WTC11 (cell line): Measurements from ENCODE around the gene ENTPD1.

ENCODE experiments used
- CREB1 ChIP-seq: sonication (generic); formaldehyde crosslinking; IDR thresholded peaks from 2 replicates; pipeline ENCODE4 v1.8.0; 2023; ENCODE audit warnings: mild to moderate bottlenecking, missing genetic modification reagents
- FOXJ3 ChIP-seq: sonication (generic); formaldehyde crosslinking; IDR thresholded peaks from 2 replicates; pipeline ENCODE4 v1.9.0; 2021; ENCODE audit warnings: missing genetic modification reagents, mild to moderate bottlenecking, borderline replicate concordance
- JUN ChIP-seq: sonication (generic); formaldehyde crosslinking; IDR thresholded peaks from 2 replicates; pipeline ENCODE4 v1.8.0; 2023; ENCODE audit warnings: mild to moderate bottlenecking, missing genetic modification reagents
- OVOL2 ChIP-seq: fragments of 250-450 bp; sonication (Bioruptor Pico); IDR thresholded peaks from 2 replicates; pipeline ENCODE4 v1.9.0; 2021; ENCODE audit warnings: mild to moderate bottlenecking, borderline replicate concordance
- ZBTB21 ChIP-seq: sonication (generic); formaldehyde crosslinking; IDR thresholded peaks from 2 replicates; pipeline ENCODE4 v1.8.1; 2023; ENCODE audit warnings: mild to moderate bottlenecking, missing genetic modification reagents, borderline replicate concordance
- ZNF263 ChIP-seq: sonication (generic); formaldehyde crosslinking; IDR thresholded peaks from 2 replicates; pipeline ENCODE4 v1.8.1; 2022; ENCODE audit warnings: low read depth, mild to moderate bottlenecking, moderate library complexity, missing genetic modification reagents
- ZSCAN18 ChIP-seq: fragments of 250-450 bp; sonication (Bioruptor Pico); IDR thresholded peaks from 2 replicates; pipeline ENCODE4 v2.1.2; 2022; ENCODE audit warnings: mild to moderate bottlenecking, moderate library complexity
- TF ChIP-seq, protein P1 (sequence below): fragments of 200-600 bp; IDR thresholded peaks from 2 replicates; pipeline ENCODE4 v1.8.0; 2022; ENCODE audit warnings: antibody characterized with exemption
- TF ChIP-seq, protein P2 (sequence below): fragments of 250-450 bp; sonication (Bioruptor Pico); IDR thresholded peaks from 2 replicates; pipeline ENCODE4 v1.8.0; 2021; ENCODE audit warnings: mild to moderate bottlenecking
- TF ChIP-seq, protein P3 (sequence below): sonication (generic); formaldehyde crosslinking; IDR thresholded peaks from 2 replicates; pipeline ENCODE4 v1.8.0; 2022; ENCODE audit warnings: missing genetic modification reagents
- TF ChIP-seq, protein P4 (sequence below): sonication (generic); formaldehyde crosslinking; IDR thresholded peaks from 2 replicates; pipeline ENCODE4 v1.8.0; 2023; ENCODE audit warnings: mild to moderate bottlenecking, missing genetic modification reagents

GRCh38 chr10:95836610-95837355, 80.8 kb downstream of the ENTPD1 start:
- TF ChIP-seq CREB1 (CRISPR knock-in tag) (no peak), ZBTB21 (no peak), OVOL2 (CRISPR knock-in tag) (no peak), ZNF263 (no peak), FOXJ3 (CRISPR knock-in tag) (no peak), ZSCAN18 (CRISPR knock-in tag) (no peak), JUN (CRISPR knock-in tag) (no peak)
- TF ChIP-seq, protein P1, sequence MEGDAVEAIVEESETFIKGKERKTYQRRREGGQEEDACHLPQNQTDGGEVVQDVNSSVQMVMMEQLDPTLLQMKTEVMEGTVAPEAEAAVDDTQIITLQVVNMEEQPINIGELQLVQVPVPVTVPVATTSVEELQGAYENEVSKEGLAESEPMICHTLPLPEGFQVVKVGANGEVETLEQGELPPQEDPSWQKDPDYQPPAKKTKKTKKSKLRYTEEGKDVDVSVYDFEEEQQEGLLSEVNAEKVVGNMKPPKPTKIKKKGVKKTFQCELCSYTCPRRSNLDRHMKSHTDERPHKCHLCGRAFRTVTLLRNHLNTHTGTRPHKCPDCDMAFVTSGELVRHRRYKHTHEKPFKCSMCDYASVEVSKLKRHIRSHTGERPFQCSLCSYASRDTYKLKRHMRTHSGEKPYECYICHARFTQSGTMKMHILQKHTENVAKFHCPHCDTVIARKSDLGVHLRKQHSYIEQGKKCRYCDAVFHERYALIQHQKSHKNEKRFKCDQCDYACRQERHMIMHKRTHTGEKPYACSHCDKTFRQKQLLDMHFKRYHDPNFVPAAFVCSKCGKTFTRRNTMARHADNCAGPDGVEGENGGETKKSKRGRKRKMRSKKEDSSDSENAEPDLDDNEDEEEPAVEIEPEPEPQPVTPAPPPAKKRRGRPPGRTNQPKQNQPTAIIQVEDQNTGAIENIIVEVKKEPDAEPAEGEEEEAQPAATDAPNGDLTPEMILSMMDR = no peak
- TF ChIP-seq, protein P2, sequence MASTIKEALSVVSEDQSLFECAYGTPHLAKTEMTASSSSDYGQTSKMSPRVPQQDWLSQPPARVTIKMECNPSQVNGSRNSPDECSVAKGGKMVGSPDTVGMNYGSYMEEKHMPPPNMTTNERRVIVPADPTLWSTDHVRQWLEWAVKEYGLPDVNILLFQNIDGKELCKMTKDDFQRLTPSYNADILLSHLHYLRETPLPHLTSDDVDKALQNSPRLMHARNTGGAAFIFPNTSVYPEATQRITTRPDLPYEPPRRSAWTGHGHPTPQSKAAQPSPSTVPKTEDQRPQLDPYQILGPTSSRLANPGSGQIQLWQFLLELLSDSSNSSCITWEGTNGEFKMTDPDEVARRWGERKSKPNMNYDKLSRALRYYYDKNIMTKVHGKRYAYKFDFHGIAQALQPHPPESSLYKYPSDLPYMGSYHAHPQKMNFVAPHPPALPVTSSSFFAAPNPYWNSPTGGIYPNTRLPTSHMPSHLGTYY = no peak
- TF ChIP-seq, protein P3, sequence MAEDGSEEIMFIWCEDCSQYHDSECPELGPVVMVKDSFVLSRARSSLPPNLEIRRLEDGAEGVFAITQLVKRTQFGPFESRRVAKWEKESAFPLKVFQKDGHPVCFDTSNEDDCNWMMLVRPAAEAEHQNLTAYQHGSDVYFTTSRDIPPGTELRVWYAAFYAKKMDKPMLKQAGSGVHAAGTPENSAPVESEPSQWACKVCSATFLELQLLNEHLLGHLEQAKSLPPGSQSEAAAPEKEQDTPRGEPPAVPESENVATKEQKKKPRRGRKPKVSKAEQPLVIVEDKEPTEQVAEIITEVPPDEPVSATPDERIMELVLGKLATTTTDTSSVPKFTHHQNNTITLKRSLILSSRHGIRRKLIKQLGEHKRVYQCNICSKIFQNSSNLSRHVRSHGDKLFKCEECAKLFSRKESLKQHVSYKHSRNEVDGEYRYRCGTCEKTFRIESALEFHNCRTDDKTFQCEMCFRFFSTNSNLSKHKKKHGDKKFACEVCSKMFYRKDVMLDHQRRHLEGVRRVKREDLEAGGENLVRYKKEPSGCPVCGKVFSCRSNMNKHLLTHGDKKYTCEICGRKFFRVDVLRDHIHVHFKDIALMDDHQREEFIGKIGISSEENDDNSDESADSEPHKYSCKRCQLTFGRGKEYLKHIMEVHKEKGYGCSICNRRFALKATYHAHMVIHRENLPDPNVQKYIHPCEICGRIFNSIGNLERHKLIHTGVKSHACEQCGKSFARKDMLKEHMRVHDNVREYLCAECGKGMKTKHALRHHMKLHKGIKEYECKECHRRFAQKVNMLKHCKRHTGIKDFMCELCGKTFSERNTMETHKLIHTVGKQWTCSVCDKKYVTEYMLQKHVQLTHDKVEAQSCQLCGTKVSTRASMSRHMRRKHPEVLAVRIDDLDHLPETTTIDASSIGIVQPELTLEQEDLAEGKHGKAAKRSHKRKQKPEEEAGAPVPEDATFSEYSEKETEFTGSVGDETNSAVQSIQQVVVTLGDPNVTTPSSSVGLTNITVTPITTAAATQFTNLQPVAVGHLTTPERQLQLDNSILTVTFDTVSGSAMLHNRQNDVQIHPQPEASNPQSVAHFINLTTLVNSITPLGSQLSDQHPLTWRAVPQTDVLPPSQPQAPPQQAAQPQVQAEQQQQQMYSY (CRISPR knock-in tag) = no peak
- TF ChIP-seq, protein P4, sequence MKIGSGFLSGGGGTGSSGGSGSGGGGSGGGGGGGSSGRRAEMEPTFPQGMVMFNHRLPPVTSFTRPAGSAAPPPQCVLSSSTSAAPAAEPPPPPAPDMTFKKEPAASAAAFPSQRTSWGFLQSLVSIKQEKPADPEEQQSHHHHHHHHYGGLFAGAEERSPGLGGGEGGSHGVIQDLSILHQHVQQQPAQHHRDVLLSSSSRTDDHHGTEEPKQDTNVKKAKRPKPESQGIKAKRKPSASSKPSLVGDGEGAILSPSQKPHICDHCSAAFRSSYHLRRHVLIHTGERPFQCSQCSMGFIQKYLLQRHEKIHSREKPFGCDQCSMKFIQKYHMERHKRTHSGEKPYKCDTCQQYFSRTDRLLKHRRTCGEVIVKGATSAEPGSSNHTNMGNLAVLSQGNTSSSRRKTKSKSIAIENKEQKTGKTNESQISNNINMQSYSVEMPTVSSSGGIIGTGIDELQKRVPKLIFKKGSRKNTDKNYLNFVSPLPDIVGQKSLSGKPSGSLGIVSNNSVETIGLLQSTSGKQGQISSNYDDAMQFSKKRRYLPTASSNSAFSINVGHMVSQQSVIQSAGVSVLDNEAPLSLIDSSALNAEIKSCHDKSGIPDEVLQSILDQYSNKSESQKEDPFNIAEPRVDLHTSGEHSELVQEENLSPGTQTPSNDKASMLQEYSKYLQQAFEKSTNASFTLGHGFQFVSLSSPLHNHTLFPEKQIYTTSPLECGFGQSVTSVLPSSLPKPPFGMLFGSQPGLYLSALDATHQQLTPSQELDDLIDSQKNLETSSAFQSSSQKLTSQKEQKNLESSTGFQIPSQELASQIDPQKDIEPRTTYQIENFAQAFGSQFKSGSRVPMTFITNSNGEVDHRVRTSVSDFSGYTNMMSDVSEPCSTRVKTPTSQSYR (CRISPR knock-in tag) = no peak
